ENCODE data around the gene LYPD6B.

Gene LYPD6B

GRCh38 chr2:149057401-149057800, 18.9 kb downstream of the LYPD6B start:
- TF ChIP-seq ZFX (IDR thresholded peaks at IDR 0.05) (no peak), CTCF (conservative IDR thresholded peaks at IDR 0.05) (no peak)
- H3K27ac ChIP-seq = no peak overlapping the region

GRCh38 chr2:149058936-149059335, 20.4 kb downstream of the LYPD6B start:
- TF ChIP-seq CTCF (conservative IDR thresholded peaks at IDR 0.05) (no peak), ZFX (IDR thresholded peaks at IDR 0.05) (no peak)
- H3K27ac ChIP-seq = no peak overlapping the region

GRCh38 chr2:149059822-149060221, 21.3 kb downstream of the LYPD6B start:
- TF ChIP-seq ZFX (IDR thresholded peaks at IDR 0.05) (no peak), CTCF (conservative IDR thresholded peaks at IDR 0.05) (no peak)
- no peak overlapping the region for H3K27ac ChIP-seq

GRCh38 chr2:149061133-149061745, 22.7 kb downstream of the LYPD6B start:
- no peak for TF ChIP-seq CTCF (conservative IDR thresholded peaks at IDR 0.05)
- no peak for TF ChIP-seq ZFX (IDR thresholded peaks at IDR 0.05)
- no peak overlapping the region for H3K27ac ChIP-seq

GRCh38 chr2:149062531-149062930, 24.0 kb downstream of the LYPD6B start:
- no peak overlapping the region for H3K27ac ChIP-seq
- TF ChIP-seq CTCF (conservative IDR thresholded peaks at IDR 0.05) (no peak), ZFX (IDR thresholded peaks at IDR 0.05) (no peak)

- H3K27ac ChIP-seq = no peak overlapping the region
- TF ChIP-seq CTCF (conservative IDR thresholded peaks at IDR 0.05) (no peak), ZFX (IDR thresholded peaks at IDR 0.05) (no peak)
Observed at GRCh38 chr2:149063177-149063576, 24.7 kb downstream of the LYPD6B start.

- no peak overlapping the region for H3K27ac ChIP-seq
- TF ChIP-seq CTCF (conservative IDR thresholded peaks at IDR 0.05) = no peak
- TF ChIP-seq ZFX (IDR thresholded peaks at IDR 0.05) = no peak
Observed at GRCh38 chr2:149064365-149064841, 25.9 kb downstream of the LYPD6B start.

All from C4-2B (cell line).